Immature natural killer cell (primary cell): ENCODE results near the gene DCC. TPM values are rescaled to one million over a fixed set of nuclear protein-coding genes. Genes with fewer than 3 reads are reported as not detected.

ENCODE experiments used
- DNase-seq, 3 donors: peaks; one replicate each; pipeline ENCODE4 v3.0.0; 2022; ENCODE audit warnings: mixed read lengths in 1 of 3
- H3K27ac Mint-ChIP-seq, 6 donors: one replicate each; pipeline ENCODE4 v1.8.0; 2020; ENCODE audit warnings: mixed read lengths in 6 of 6, mild to moderate bottlenecking in 5 of 6, inconsistent platforms in 4 of 6, moderate library complexity in 3 of 6
- H3K27me3 Mint-ChIP-seq, 3 donors: one replicate each; pipeline ENCODE4 v1.8.0; 2020 to 2021; ENCODE audit warnings: low read depth in 3 of 3, mild to moderate bottlenecking in 3 of 3, mixed read lengths in 3 of 3, moderate library complexity in 3 of 3, inconsistent platforms in 1 of 3
- H3K36me3 Mint-ChIP-seq, 3 donors: one replicate each; pipeline ENCODE4 v1.8.0; 2020; ENCODE audit warnings: mixed read lengths in 3 of 3, inconsistent platforms in 2 of 3, mild to moderate bottlenecking in 2 of 3
- H3K4me1 Mint-ChIP-seq, 2 donors: one replicate each; pipeline ENCODE4 v1.8.0; 2020; ENCODE audit warnings: inconsistent platforms in 2 of 2, mild to moderate bottlenecking in 2 of 2, mixed read lengths in 2 of 2, moderate library complexity in 1 of 2
- H3K4me3 Mint-ChIP-seq, 5 donors: one replicate each; pipeline ENCODE4 v1.8.0; 2020; ENCODE audit warnings: mild to moderate bottlenecking in 5 of 5, mixed read lengths in 5 of 5, inconsistent platforms in 3 of 5, moderate library complexity in 3 of 5
- H3K9me3 Mint-ChIP-seq, 6 donors: one replicate each; pipeline ENCODE4 v1.8.0; 2020; ENCODE audit warnings: mild to moderate bottlenecking in 6 of 6, mixed read lengths in 6 of 6, inconsistent platforms in 4 of 6, moderate library complexity in 3 of 6
- polyA plus RNA-seq, 3 donors: library from polyadenylated mRNA; unstranded; fragments of 300-500 nt; fragmentation: Illumina TruSeq; gene quantifications; one replicate each; pipeline ENCODE4 v1.2.3, GENCODE V29; 2021

DCC gene
- polyA plus RNA-seq, 3 donors from 2014 or later, result not detected

- Mint-ChIP-seq H3K36me3 (no peaks in the 10 kb centered on the region), H3K27ac (no peak overlapping the region), H3K4me3 (no peak overlapping the region), H3K4me1 (no peaks in the 10 kb centered on the region), H3K9me3 (peaks cover 3 to 31% (median 12%) of the 10 kb centered on the region in 6 donors), H3K27me3 (peaks cover 0 to 2% (median 0%) of the 10 kb centered on the region in 3 donors)
- DNase-seq, result no peak
These were observed 487.0 kb downstream of the DCC start for GRCh38 chr18:52826994-52827393.

DNA sequence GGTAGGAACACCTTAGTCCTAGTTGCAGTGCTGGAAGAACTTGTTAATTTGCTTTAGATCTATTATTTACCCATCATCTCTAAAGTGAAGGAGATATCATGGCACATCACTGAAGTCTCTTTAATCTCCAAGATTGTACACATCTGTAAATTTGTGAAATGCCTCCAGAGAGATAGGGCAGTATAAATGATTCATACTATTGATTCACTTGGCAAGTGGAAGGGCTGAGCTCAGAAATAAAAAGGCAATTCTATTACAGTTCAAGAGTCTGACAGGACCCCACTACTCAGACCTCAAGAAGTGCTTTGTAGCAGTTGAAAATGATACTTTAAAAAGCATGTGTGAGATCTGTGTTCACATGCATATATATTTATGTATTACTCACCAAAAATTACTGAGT, 489.3 kb downstream of the DCC start:
- Mint-ChIP-seq H3K9me3 (peaks cover 3 to 20% (median 12%) of the 10 kb centered on the region in 6 donors), H3K27ac (no peak overlapping the region), H3K4me3 (no peak overlapping the region), H3K4me1 (no peaks in the 10 kb centered on the region), H3K27me3 (peaks cover 0 to 5% (median 0%) of the 10 kb centered on the region in 3 donors), H3K36me3 (no peaks in the 10 kb centered on the region)
- DNase-seq, result no peak

DNA sequence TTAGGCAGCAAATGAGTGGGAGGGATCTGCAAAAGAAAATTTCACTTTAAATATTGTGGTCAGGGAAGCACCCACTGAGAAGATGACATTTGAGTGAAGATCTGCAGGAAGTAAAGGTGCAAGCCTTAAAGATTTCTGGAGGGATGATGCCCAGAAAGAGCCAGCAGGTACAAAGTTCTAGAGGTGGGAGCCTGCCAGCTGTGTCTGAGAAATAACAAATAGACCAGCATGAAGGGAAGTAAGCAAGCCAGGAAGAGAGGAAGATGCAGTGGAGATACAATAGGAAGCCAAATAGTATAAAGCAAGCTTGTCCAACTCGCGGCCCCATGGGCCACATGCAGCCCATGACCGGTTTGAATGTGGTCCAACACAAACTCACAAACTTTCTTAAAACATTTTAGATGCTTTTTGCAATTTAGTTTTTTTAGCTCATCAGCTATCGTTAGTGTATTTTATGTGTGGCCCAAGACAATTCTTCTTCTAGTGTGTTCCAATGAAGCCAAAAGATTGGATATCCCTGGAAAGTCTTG, 489.9 kb downstream of the DCC start:
- DNase-seq, result no peak
- peaks cover 0 to 5% (median 0%) of the 10 kb centered on the region in 3 donors for H3K27me3 Mint-ChIP-seq
- H3K36me3 Mint-ChIP-seq, result no peaks in the 10 kb centered on the region
- no peak overlapping the region for H3K27ac Mint-ChIP-seq
- H3K4me1 Mint-ChIP-seq, result no peaks in the 10 kb centered on the region
- H3K4me3 Mint-ChIP-seq, result no peak overlapping the region
- peaks cover 4 to 20% (median 12%) of the 10 kb centered on the region in 6 donors for H3K9me3 Mint-ChIP-seq

DNA sequence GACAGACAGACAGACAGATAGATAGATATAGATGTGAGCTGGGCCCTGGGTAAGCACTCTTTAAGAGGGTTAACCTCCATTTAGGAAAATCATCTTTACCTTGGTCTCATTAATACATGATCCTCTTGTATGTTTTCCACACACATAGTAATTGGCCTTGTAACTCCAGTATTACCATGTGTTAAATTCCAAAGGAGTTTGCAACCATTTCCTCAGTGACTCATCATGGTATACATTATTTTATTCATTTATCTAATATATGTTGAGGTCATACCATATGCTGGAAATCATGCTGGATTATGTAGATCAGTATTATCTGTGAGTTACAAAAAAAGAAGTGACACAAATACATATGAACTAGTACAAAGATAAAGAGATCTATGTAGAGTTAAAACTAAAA, 504.3 kb downstream of the DCC start:
- DNase-seq, result no peak
- Mint-ChIP-seq H3K4me3 (no peak overlapping the region), H3K27ac (no peak overlapping the region), H3K36me3 (no peaks in the 10 kb centered on the region), H3K27me3 (no peaks in the 10 kb centered on the region), H3K4me1 (no peaks in the 10 kb centered on the region), H3K9me3 (peaks cover 0 to 27% (median 6%) of the 10 kb centered on the region in 6 donors)

GRCh38 chr18:52845036-52845435, 505.0 kb downstream of the DCC start:
- Mint-ChIP-seq H3K36me3 (no peaks in the 10 kb centered on the region), H3K27ac (no peak overlapping the region), H3K4me1 (no peaks in the 10 kb centered on the region), H3K27me3 (no peaks in the 10 kb centered on the region), H3K4me3 (no peak overlapping the region), H3K9me3 (peaks cover 0 to 32% (median 8%) of the 10 kb centered on the region in 6 donors)
- DNase-seq, result no peak

DNA sequence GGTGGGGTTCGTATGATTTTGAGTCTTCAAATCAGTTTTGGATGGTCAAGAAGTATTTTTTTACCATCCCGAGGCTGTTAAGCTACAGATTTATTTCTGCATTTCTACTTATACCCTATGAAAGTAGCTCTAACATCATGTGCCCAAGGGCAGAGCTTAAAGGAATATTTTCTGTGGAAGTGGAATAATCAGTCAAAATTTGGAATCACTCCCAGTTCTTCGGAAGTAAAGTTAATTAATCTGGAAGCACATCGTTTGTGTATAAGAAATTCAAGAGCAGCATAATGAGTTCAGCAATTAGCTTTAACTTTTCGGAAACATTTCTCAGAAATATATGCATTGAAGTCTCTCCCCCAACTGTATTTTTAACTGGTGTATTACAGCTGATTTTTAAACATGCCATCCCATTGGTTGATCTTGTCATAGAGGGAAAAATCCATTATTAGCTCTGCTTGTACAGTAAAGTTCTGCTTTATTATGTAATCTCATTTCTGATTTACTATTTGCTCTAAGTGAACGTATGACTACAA, 510.1 kb downstream of the DCC start:
- H3K36me3 Mint-ChIP-seq, result no peaks in the 10 kb centered on the region
- no peak overlapping the region for H3K4me3 Mint-ChIP-seq
- no peak overlapping the region for H3K27ac Mint-ChIP-seq
- no peaks in the 10 kb centered on the region for H3K27me3 Mint-ChIP-seq
- H3K4me1 Mint-ChIP-seq, result no peaks in the 10 kb centered on the region
- peaks cover 2 to 32% (median 7%) of the 10 kb centered on the region in 6 donors for H3K9me3 Mint-ChIP-seq
- no peak for DNase-seq

DNA sequence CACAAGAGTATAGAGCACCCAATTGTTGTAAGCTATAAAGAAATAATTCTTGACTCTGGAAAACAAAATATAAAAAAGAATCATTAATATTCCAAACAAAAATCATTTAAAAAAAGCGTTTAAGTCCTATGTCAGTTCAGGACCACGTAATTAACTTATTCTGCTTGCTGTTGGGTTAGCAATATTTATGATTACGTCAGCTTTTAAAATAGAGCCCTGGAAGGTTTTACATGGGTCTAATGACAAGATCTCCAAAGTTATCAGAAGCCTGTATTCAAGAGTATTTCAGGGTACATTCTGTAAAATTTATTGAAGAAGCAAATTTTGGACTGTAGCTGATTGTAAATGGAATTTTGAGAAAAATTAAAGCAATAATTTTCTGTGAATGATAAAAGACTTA, 521.6 kb downstream of the DCC start:
- no peak for DNase-seq
- H3K9me3 Mint-ChIP-seq, result peaks cover 2 to 19% (median 8%) of the 10 kb centered on the region in 6 donors
- no peak overlapping the region for H3K4me3 Mint-ChIP-seq
- no peak overlapping the region for H3K27ac Mint-ChIP-seq
- H3K4me1 Mint-ChIP-seq, result no peaks in the 10 kb centered on the region
- no peaks in the 10 kb centered on the region for H3K36me3 Mint-ChIP-seq
- H3K27me3 Mint-ChIP-seq, result no peaks in the 10 kb centered on the region

DNA sequence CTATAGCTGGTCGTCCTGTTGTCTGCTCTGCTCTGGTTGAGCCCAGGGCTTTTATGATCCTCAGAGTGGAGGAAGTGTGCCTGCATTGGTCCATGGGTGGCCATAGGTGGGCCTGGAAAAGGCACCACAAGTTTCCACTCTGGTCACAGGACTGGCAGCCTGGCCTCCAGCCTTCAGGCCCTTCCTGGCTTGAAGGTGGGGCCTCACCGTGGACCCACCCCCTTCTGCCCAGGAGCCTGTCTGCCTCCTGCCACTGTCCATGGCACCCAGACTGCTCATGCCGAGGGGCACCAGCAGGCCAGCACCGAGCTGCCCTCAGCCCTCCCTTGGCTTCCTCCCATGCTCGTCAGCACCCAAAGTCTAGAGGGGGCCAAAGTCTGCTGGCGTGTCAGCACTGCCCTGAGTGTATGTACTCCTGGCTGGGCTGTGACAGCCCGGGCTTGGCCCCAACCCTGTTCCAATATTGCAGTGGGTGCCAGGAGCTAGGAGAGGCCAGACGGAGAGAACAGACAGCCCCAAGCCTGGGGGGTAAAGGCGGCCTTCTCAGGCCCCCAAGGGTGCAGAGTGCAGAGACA, 529.4 kb downstream of the DCC start:
- Mint-ChIP-seq H3K4me1 (no peaks in the 10 kb centered on the region), H3K36me3 (no peaks in the 10 kb centered on the region), H3K27ac (no peak overlapping the region), H3K4me3 (no peak overlapping the region), H3K9me3 (peaks cover 7 to 35% (median 13%) of the 10 kb centered on the region in 6 donors), H3K27me3 (no peaks in the 10 kb centered on the region)
- DNase-seq, result no peak

- H3K4me1 Mint-ChIP-seq, result no peaks in the 10 kb centered on the region
These were observed 530.2 kb downstream of the DCC start for GRCh38 chr18:52869942-52870907.

DNA sequence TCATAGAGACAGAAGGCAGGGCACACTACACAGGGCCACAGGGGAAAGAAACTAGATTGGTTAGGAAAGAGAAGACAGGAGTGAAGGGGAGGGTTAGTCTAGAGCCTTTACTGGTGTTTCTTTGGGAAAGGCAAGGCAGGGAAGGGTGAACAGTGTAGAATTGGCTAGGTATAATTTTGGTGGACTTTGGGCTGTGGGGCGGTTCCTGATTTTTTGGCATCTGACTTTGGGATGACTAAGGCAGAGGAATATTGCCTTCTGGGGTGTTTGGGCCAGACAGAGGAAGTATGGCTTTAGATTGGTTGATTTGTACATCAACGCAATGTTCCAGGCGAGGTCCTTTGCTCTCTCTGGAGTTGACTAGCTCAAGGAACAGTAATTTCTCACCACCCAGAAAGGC, 534.8 kb downstream of the DCC start:
- H3K27ac Mint-ChIP-seq, result no peak overlapping the region
- DNase-seq, result no peak
- no peak overlapping the region for H3K4me3 Mint-ChIP-seq
- peaks cover 10 to 46% (median 21%) of the 10 kb centered on the region in 6 donors for H3K9me3 Mint-ChIP-seq
- peaks cover 0 to 3% (median 0%) of the 10 kb centered on the region in 3 donors for H3K27me3 Mint-ChIP-seq
- no peaks in the 10 kb centered on the region for H3K36me3 Mint-ChIP-seq
- H3K4me1 Mint-ChIP-seq, result no peaks in the 10 kb centered on the region

More at GRCh38 chr18:52869942-52870907, 530.2 kb downstream of the DCC start:
- DNase-seq, result no peak
- Mint-ChIP-seq H3K27me3 (peaks cover 0 to 3% (median 0%) of the 10 kb centered on the region in 3 donors), H3K36me3 (no peaks in the 10 kb centered on the region), H3K27ac (no peak overlapping the region), H3K9me3 (peaks cover 9 to 40% (median 17%) of the 10 kb centered on the region in 6 donors), H3K4me3 (no peak overlapping the region)

- Mint-ChIP-seq H3K36me3 (no peaks in the 10 kb centered on the region), H3K4me1 (no peaks in the 10 kb centered on the region), H3K27ac (no peak overlapping the region), H3K4me3 (no peak overlapping the region), H3K27me3 (peaks cover 0 to 3% (median 1%) of the 10 kb centered on the region in 3 donors), H3K9me3 (peaks cover 12 to 51% (median 19%) of the 10 kb centered on the region in 6 donors)
- no peak for DNase-seq
These were observed 535.7 kb downstream of the DCC start for GRCh38 chr18:52875725-52876124.

DNA sequence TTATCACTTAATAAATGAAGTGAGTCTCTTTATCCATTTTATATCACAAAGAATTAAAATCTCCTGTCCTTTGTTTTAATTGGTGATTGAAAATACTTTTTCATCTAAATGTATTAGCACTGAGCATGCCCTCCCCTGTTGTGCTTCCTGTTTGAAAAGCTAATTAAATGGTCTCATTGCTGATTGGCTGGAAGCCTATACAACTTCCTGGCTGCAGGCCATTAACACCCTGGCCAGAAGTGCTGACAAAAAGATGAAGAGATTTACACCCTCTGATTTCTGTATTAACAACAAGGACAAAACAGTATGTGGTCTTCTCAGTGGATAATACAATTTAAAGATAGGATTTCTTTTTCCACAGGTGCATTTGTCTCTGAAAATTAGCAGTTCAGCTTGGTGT, 548.0 kb downstream of the DCC start:
- peaks cover 0 to 3% (median 1%) of the 10 kb centered on the region in 3 donors for H3K27me3 Mint-ChIP-seq
- no peaks in the 10 kb centered on the region for H3K36me3 Mint-ChIP-seq
- peaks cover 0 to 33% (median 16%) of the 10 kb centered on the region in 6 donors for H3K9me3 Mint-ChIP-seq
- no peak overlapping the region for H3K27ac Mint-ChIP-seq
- H3K4me1 Mint-ChIP-seq, result no peaks in the 10 kb centered on the region
- DNase-seq, result no peak
- H3K4me3 Mint-ChIP-seq, result no peak overlapping the region

DNA sequence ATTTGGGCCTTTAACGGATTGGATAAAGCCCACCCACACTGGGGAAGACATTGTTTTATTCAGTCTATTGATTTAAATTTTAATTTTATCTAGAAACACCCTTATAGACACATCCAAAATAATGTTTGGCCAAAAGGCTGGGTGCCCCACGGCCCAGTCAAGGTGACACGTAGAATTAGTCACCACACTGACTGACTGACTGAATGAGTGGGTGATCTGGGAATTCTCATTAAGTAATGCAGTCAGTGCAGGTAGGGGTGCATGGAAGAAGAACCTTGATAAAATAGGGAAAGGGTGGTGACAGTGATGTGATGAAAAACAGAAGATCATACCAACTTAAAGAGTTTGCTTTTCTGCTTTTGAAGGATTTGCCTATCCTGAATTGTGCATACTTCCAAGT, 554.8 kb downstream of the DCC start:
- H3K4me3 Mint-ChIP-seq, result no peak overlapping the region
- peaks cover 2 to 3% (median 3%) of the 10 kb centered on the region in 3 donors for H3K27me3 Mint-ChIP-seq
- H3K27ac Mint-ChIP-seq, result no peak overlapping the region
- no peak for DNase-seq
- H3K4me1 Mint-ChIP-seq, result no peaks in the 10 kb centered on the region
- H3K36me3 Mint-ChIP-seq, result no peaks in the 10 kb centered on the region
- peaks cover 2 to 13% (median 7%) of the 10 kb centered on the region in 6 donors for H3K9me3 Mint-ChIP-seq
